ENCODE data around the gene ZNF839.

The ZNF839 gene

GRCh38 chr14:102282751-102283465, 36.6 kb upstream of the ZNF839 start:
- H4K20me1 ChIP-seq (ENCODE audit: insufficient read depth): no peaks in the 10 kb centered on the region
- H3K36me3 ChIP-seq (ENCODE audit: insufficient read depth): no peaks in the 10 kb centered on the region
- H3K4me2 ChIP-seq: no peak overlapping the region
- H3K4me3 ChIP-seq (IDR thresholded peaks at IDR 0.05; ENCODE audit: insufficient read depth, low read depth, low read length): no peak overlapping the region
- TF ChIP-seq CTCF (conservative IDR thresholded peaks at IDR 0.05; ENCODE audit: low read depth, low read length): no peak
- H3K4me1 ChIP-seq (ENCODE audit: low read depth, poor library complexity, severe bottlenecking): no peaks in the 10 kb centered on the region
- H2AFZ ChIP-seq (ENCODE audit: low read depth): no peak overlapping the region
- no peak overlapping the region for H3K27ac ChIP-seq
- no peaks in the 10 kb centered on the region for H3K79me2 ChIP-seq (ENCODE audit: insufficient read depth, low read depth)
- no peaks in the 10 kb centered on the region for H3K27me3 ChIP-seq (ENCODE audit: insufficient read depth, low read depth)
- no peak overlapping the region for H3K9ac ChIP-seq

DNA sequence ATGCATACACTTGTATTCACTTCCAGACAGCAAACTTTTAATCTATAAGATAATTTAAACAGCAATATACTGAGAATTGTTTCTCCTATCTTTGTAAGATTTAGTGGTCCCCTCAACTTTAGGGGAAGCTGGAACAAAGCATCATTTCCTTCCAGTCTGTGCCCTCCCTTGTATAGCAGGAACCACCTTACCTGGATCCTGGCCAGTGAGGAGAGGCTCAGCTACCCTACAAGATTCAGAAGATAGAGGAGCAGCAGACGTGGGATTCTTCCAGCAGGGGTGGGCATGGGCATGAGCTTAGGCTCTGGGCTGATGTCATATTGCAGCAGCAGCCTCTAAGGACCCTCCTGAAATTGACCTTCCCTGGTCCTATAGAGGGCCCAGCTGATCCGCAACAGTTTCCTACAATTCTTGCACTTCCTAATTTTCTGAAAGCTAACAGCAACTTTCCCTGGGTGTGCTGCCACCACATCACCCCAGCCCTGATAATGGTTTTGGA, 35.9 kb upstream of the ZNF839 start:
- no peaks in the 10 kb centered on the region for H3K79me2 ChIP-seq (ENCODE audit: insufficient read depth, low read depth)
- no peaks in the 10 kb centered on the region for H3K36me3 ChIP-seq (ENCODE audit: insufficient read depth)
- TF ChIP-seq CTCF (conservative IDR thresholded peaks at IDR 0.05; ENCODE audit: low read depth, low read length): no peak
- no peaks in the 10 kb centered on the region for H3K4me1 ChIP-seq (ENCODE audit: low read depth, poor library complexity, severe bottlenecking)
- H3K4me3 ChIP-seq (IDR thresholded peaks at IDR 0.05; ENCODE audit: insufficient read depth, low read depth, low read length): no peak overlapping the region
- H3K4me2 ChIP-seq: no peak overlapping the region
- H3K27me3 ChIP-seq (ENCODE audit: insufficient read depth, low read depth): no peaks in the 10 kb centered on the region
- no peak overlapping the region for H3K9ac ChIP-seq
- H2AFZ ChIP-seq (ENCODE audit: low read depth): no peak overlapping the region
- H4K20me1 ChIP-seq (ENCODE audit: insufficient read depth): no peaks in the 10 kb centered on the region
- H3K27ac ChIP-seq: no peak overlapping the region

DNA sequence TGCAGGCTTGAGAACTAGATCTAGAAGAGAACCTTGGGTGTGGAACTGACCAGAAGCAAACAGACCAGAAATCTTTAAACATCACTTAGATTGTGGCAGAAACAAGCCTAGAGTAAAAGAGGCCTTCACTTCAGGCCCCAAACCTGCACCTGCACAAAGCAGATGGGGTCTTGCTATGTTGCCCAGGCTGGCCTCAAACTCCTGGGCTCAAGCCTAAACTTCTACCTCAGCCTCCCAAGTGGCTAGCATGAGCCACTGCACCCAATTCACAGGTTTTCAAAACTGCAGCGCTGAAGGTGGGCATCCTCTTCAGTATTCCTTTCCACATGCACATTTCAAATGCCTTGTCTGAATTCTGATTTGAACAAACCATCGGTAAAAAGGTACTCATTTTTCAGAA, 34.4 kb upstream of the ZNF839 start:
- Histone ChIP-seq H2AFZ (ENCODE audit: low read depth) (no peak overlapping the region), H3K4me3 (IDR thresholded peaks at IDR 0.05; ENCODE audit: insufficient read depth, low read depth, low read length) (no peak overlapping the region), H3K79me2 (ENCODE audit: insufficient read depth, low read depth) (no peaks in the 10 kb centered on the region), H3K9ac (no peak overlapping the region), H3K27ac (no peak overlapping the region), H3K4me2 (no peak overlapping the region), H3K36me3 (ENCODE audit: insufficient read depth) (no peaks in the 10 kb centered on the region), H4K20me1 (ENCODE audit: insufficient read depth) (no peaks in the 10 kb centered on the region), H3K4me1 (ENCODE audit: low read depth, poor library complexity, severe bottlenecking) (no peaks in the 10 kb centered on the region), H3K27me3 (ENCODE audit: insufficient read depth, low read depth) (no peaks in the 10 kb centered on the region)
- no peak for TF ChIP-seq CTCF (conservative IDR thresholded peaks at IDR 0.05; ENCODE audit: low read depth, low read length)

GRCh38 chr14:102288139-102288538, 31.4 kb upstream of the ZNF839 start:
- no peaks in the 10 kb centered on the region for H3K4me1 ChIP-seq (ENCODE audit: low read depth, poor library complexity, severe bottlenecking)

More at GRCh38 chr14:102288139-102288538, 31.4 kb upstream of the ZNF839 start:
- Histone ChIP-seq H3K4me2 (no peak overlapping the region), H3K9ac (no peak overlapping the region), H3K4me3 (IDR thresholded peaks at IDR 0.05; ENCODE audit: insufficient read depth, low read depth, low read length) (no peak overlapping the region), H3K27ac (no peak overlapping the region), H2AFZ (ENCODE audit: low read depth) (no peak overlapping the region), H4K20me1 (ENCODE audit: insufficient read depth) (no peaks in the 10 kb centered on the region), H3K27me3 (ENCODE audit: insufficient read depth, low read depth) (no peaks in the 10 kb centered on the region), H3K79me2 (ENCODE audit: insufficient read depth, low read depth) (no peaks in the 10 kb centered on the region), H3K36me3 (ENCODE audit: insufficient read depth) (no peaks in the 10 kb centered on the region)
- TF ChIP-seq CTCF (conservative IDR thresholded peaks at IDR 0.05; ENCODE audit: low read depth, low read length): no peak
